ENCODE results near the gene IL34.

The IL34 gene

DNA sequence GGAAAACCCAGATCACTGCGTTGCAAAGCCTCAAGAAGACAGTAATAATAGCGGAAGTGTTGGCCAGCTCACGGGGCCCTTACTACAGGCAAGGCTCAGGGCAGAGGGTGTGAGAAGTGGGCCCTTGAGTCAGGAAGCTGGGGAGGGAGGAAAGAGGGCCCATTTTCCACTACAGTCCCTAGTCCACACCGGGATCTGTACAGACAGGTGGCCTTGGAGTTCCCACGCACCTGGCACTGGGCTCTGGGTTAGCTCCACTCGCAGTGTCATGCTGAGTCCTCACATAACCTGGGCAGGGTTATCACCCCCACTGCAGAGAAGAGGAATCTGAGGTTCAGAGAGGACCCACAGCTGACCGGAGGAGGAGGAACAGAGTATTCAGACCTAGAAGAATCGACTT is 56.3 kb downstream of the IL34 start:
- no peak for DNase-seq (ENCODE audit: low read depth)

DNA sequence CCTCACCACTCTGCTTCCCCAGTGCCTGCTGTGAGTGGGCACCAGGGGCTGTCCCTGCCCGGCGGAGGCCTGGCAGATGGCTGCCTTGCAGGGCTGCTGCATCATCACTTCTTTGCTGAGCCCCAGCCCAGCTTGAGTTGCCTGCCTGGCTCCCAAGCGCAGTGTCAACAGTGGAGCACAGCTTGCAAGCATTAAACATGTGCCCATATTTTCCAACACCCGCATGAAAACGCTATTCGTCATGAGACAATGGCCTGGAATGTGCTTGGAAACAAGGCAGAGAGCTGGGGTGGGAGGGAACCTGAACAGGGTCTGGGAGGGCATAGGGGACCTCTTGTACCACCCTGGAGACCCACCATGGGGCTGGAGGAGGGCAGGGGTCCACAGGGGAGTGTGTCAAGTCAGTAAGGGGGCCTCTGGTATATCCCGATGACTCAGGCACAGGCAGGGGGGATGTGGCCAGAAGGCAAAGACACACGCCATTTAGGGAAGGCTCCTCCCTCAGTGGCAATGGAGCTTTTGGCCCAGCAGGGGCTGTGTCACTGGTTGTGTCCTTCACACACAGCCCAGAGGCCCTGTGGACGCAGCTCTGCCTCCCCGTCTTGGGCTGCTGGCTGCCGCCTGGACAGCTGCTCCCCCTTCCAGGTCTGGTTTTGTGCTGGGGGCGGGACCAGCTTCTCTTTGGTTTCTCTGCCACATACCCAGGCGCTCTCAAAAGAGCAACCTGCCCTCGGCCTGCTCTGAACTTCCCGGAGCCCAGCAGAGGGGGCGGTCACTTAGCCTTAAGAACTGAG is 56.9 kb downstream of the IL34 start:
- DNase-seq (ENCODE audit: low read depth) = peak; percentile 79

DNA sequence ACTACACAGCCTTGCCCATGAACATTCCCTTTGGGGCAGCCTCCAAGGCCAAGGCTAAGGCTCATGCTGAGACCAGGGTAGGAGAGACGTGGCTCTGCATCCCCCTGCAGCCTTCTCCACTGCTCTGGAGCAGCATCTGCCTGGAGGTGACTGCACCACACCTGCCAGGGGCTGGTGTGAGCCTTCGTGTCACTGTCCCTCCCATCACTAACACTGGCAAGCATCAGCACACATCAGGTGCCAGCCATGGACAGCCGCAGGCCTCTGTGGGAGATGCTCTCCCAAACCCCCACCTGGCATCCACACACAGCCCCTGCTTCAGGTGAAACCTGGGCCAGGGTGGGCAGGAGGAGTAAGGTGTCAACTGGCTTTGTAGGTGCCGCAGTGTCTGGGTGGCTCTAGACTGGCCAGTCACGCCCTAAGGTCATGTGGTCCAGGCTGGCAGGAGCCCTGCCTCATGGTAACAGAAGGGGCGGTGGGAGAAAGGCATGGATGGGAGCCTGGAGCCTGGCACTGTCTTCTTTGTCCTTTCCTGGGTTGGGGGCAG is 57.5 kb downstream of the IL34 start:
- DNase-seq (ENCODE audit: low read depth) = no peak

DNA sequence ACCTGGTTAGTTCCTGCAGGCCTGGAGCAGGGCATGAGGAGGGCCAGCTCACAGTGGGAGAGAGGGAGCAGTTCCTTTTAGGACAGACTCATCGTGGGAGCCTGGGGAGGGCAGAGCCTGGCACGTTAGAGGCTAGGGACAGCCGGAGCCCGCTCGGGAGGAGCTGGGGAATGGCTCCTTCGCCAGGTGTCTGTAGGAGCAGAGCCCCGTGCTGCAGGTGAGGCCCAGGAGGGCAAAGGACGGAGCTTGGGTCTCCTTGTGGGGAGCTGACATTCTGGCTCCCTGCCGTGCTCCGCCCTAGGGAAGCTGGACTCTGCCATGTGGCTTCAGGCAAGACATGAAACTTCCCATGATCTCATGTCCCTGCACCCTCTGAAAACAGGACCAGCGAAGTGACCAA is 58.2 kb downstream of the IL34 start:
- no peak for DNase-seq (ENCODE audit: low read depth)

DNA sequence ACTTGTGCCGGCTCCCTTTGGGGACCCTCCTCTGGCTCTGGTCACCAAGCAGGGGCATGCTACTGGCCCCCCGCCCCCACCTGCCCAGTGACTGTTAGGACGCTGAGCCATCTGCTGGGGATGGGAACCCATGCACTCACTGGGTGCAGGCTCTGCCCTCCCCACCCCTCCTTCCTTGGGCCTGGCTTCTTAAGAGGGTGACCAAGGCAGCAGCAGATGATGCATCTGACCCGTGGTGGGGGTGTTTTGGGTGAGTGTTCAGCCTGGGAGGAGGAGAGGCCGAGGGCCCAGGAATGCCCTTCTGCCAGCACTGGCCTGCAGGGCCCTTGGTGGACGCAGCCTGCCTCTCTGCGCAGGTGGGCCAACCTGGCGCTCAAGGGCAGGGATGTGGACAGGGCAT is 58.7 kb downstream of the IL34 start:
- peak; percentile 25 for DNase-seq (ENCODE audit: low read depth)

DNA sequence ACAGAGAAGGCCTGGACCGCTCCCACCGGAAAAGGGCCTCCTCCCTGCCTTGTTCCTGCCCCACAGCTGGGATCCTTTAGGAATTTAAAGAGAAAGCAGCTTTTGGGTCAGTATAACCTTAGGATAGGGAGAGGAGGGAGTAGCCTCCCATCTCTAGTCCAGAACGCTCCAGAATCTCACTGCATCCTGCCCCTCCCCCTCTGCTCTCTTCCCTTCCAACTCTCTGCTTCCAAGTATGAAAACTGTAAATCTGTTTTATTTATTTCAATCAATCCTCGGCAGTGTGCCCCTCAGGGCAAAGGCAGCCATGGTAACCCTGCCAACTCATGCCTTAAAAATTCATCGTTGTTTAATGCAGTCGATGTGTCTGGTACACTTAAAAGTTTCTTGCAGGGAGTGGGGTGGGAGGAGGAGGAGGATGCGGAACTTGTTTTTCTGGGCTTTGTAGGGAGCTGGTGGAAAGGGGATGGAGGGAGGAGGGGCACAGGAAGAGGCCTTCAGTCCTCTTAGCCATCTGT is 60.6 kb downstream of the IL34 start:
- peak; percentile 69 for DNase-seq (ENCODE audit: low read depth)

DNA sequence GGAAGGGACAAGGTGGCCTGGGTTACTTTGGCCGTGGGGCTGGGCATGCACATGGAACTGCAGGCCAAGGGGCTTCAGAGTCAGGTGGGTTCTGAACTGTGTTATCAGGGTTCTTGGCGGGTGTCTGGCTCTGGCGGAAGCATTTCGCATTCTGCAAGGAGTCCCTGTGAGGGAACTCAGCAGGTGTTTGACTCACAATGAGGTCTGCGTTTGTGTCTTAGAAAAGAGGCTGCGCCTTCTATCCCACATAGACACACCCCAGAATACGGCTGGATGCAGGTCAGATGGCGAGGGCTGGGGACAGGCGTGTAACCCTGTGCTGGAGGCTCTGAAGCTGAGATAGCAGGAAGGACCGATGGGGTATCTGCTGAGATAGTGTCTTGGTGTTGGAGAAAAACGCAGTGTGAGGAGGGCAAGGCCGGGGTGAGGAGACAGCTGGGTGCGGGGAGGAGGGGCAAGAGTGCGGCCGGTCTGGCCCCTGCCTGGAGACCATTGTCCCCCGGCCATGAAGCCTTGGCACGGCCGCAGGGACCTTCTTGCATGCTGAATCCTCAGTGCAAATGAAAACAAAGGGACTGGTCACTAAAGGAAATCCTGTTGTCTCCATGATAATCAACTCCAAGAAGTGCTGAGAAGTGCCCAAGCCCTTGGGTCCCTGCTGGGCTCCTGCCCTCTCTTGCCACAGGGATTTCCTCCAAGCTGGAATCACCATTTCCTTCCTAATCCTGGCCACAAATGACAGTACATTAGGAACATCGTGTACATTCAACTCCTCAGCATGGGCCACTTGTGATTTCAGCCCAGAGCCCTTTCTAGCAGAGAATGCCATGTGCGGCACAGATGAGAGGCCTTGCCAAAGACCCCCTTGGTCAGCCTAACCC is 62.2 kb downstream of the IL34 start:
- no peak for DNase-seq (ENCODE audit: low read depth)

DNA sequence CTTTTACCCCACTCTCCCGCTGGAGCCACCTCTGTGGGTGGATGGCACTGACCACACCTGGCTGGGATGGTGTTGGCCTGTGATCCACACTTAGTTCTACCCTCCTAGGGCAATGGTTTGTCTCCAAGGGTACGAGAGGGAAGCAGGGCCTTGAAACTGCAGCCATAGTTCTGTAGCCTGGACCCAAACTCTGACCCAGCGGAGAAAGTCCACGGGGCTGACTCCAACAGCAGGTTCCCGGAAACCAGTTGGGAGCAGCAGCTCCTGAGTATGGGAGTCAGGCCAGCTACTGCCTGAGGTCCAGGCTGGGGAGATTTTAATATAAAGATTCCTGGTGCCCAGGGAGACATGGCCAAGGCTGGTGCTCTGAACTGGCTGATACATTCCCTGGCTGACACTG is 63.1 kb downstream of the IL34 start:
- no peak for DNase-seq (ENCODE audit: low read depth)

DNA sequence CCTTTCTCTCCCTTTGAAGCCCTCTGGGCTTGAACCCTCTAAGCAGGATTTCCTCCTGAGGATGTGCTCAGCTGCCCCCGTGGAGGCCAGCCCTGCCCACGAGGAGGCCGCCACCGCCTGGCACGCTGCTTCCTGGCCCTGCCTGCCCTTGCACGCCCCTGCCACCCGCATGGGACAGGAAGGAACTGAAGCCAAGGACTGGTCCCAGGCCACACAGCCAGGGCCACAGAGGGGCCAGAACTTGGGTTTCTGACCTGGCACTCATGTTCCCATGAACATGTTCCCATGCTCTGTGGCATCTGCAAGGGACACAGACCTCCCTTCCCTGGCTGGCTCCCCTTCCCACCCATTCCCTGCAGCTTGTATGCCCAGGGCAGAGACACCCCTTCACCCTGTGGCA is 63.6 kb downstream of the IL34 start:
- DNase-seq (ENCODE audit: low read depth) = no peak

All from stromal cell of bone marrow (primary cell).